ENCODE measurements around the gene HLCS.

The HLCS gene

GRCh38 chr21:36704958-36705678 lies 261.4 kb downstream of the HLCS start:
- DNase-seq (ENCODE audit: low read depth in 2 of 2), result no peak

DNA sequence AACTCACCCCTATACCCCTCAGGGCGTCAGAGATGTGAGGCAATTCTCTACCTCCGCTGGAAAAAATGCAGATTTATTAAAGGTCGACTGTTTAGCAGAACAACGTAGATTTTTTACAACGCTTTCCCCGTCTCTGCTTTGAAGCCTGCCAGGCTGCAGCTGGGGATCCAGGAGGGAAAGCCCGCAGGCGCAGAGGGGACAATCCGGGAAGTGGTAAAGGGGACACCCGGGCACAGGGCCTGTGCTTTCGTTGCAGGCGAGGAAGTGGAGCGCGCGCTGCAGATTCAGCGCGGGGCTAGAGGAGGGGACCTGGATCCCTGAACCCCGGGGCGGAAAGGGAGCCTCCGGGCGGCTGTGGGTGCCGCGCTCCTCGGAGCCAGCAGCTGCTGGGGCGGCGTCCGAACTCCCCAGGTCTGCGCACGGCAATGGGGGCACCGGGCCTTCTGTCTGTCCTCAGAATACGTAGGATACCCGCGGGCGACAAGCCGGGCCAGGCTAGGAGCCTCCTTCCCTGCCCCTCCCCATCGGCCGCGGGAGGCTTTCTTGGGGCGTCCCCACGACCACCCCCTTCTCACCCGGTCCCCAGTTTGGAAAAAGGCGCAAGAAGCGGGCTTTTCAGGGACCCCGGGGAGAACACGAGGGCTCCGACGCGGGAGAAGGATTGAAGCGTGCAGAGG lies 262.1 kb downstream of the HLCS start:
- no peak for DNase-seq (ENCODE audit: low read depth in 2 of 2)

GRCh38 chr21:36703626-36704280 lies 262.7 kb downstream of the HLCS start:
- DNase-seq (ENCODE audit: low read depth in 2 of 2), result no peak

- no peak for DNase-seq (ENCODE audit: low read depth in 2 of 2)
Measured at GRCh38 chr21:36703123-36703522, 263.3 kb downstream of the HLCS start.

- DNase-seq (ENCODE audit: low read depth in 2 of 2), result no peak
Measured at GRCh38 chr21:36702622-36702968, 263.9 kb downstream of the HLCS start.

DNA sequence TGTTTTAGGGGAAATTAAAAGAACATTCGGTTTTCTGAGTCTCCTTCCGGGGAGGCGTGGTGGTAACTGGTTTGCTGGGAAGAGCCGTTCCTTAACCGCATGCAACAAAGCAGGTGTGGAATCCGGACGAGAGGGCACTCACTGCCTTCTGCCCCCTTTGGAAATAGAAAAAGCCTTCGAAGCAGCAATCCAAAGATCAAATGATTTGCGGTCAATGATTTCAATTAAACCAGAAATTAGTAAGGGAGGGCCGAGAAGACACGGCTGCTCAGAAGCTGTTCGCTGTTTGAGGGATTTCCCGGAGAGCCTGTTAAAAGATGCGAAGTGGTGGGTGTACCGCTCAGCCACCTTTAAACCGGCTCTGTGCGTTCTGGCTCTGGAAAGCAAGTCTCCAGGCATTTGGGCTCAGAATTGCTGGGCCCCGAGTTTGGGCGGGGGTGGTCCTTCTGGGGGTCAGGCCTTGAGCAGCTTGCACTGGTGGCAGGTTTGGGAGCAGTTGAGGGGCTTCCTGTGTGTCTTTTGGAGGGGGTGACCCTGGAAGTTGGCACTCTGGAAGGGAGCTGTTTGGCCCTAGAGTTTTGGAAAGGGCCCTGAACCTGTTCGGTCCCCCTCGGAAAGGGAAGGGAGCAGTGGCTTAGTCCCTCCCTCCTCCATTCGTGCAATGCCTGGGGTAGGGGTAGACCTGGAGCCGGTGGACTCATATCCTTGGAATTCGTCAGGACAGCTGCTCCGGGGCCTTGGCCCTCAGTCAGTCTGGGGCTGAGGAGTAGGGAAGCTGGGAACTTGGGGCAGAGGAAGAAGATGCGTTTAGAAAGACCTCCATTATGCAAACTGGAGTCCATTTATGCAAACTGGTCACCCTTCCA lies 264.5 kb downstream of the HLCS start:
- no peak for DNase-seq (ENCODE audit: low read depth in 2 of 2)

GRCh38 chr21:36700971-36701755 lies 265.3 kb downstream of the HLCS start:
- no peak for DNase-seq (ENCODE audit: low read depth in 2 of 2)
